ENCODE results near the gene DGKH.
A peak's percentile ranks its signal among the peaks of the same experiment; 100 is the strongest.
"Not testable (repeated sequence)": the region's sequence is repeated elsewhere in the genome, so short reads cannot be mapped to it uniquely, and the experiment has no call there.

DGKH gene

GRCh38 chr13:42173789-42174343, 125.4 kb downstream of the DGKH start:
- no peak for DNase-seq

- DNase-seq, result no peak
Observed at GRCh38 chr13:42174344-42175162, 126.1 kb downstream of the DGKH start.

GRCh38 chr13:42176294-42176693, 127.8 kb downstream of the DGKH start:
- DNase-seq, result no peak

- no peak for DNase-seq
Observed at GRCh38 chr13:42177189-42177588, 128.7 kb downstream of the DGKH start.

GRCh38 chr13:42181381-42181953, 133.0 kb downstream of the DGKH start:
- no peak for DNase-seq

- no peak for DNase-seq
Observed at GRCh38 chr13:42189061-42189460, 140.6 kb downstream of the DGKH start.

- no peak for DNase-seq
Observed at GRCh38 chr13:42190529-42190928, 142.1 kb downstream of the DGKH start.

- DNase-seq, result no peak
Observed at GRCh38 chr13:42211704-42212464, 163.4 kb downstream of the DGKH start.

- DNase-seq, result no peak
Observed at GRCh38 chr13:42214446-42214845, 166.0 kb downstream of the DGKH start.

GRCh38 chr13:42215578-42216421, 167.4 kb downstream of the DGKH start:
- peak; percentile 3 to 44 for DNase-seq

GRCh38 chr13:42216422-42216735, 167.9 kb downstream of the DGKH start:
- no peak for DNase-seq

- no peak for DNase-seq
Observed at GRCh38 chr13:42218576-42218975, 170.1 kb downstream of the DGKH start.

- DNase-seq, result no peak
Observed at GRCh38 chr13:42219051-42219450, 170.6 kb downstream of the DGKH start.

- no peak for DNase-seq
Observed at GRCh38 chr13:42219876-42220275, 171.4 kb downstream of the DGKH start.

GRCh38 chr13:42221121-42221765, 172.8 kb downstream of the DGKH start:
- DNase-seq, result no peak

GRCh38 chr13:42223681-42224080, 175.2 kb downstream of the DGKH start:
- DNase-seq, result no peak

- DNase-seq, result no peak
Observed at GRCh38 chr13:42225051-42225450, 176.6 kb downstream of the DGKH start.

- not testable (repeated sequence) for DNase-seq
Observed at GRCh38 chr13:42226759-42227158, 178.3 kb downstream of the DGKH start.

- DNase-seq, result no peak
Observed at GRCh38 chr13:42228527-42228926, 180.1 kb downstream of the DGKH start.

GRCh38 chr13:42229287-42229686, 180.8 kb downstream of the DGKH start:
- DNase-seq, result no peak

- DNase-seq, result no peak
Observed at GRCh38 chr13:42232671-42233070, 184.2 kb downstream of the DGKH start.

GRCh38 chr13:42233726-42234125, 185.3 kb downstream of the DGKH start:
- DNase-seq, result no peak

All from NCI-H1930 (cell line).